ENCODE results near the gene FGFBP1. TPM values are rescaled to one million over a fixed set of nuclear protein-coding genes. Genes with fewer than 3 reads are reported as not detected.

The FGFBP1 gene
- total and polyA plus RNA-seq, 2 donors (not counting 3 experiments of a cell fraction or from before 2014, with no cell fraction given), result not detected

GRCh38 chr4:15929540-15929939 lies 9.0 kb downstream of the FGFBP1 start:
- no TSS peak for BruUV-seq (replicated peaks)
- Histone ChIP-seq H3K9me3 (replicated peaks; ENCODE audit: control insufficient read depth, insufficient read depth, low read length) (no peaks in the 10 kb centered on the region), H3K79me2 (ENCODE audit: control insufficient read depth, insufficient read depth, low read length) (no peaks in the 10 kb centered on the region), H4K20me1 (replicated peaks; ENCODE audit: control insufficient read depth, extremely low read depth, insufficient read depth, low read length) (no peaks in the 10 kb centered on the region), H3K36me3 (ENCODE audit: control insufficient read depth in 2 of 2, extremely low read depth in 1 of 2, insufficient read depth in 2 of 2, low read length in 2 of 2) (no peaks in the 10 kb centered on the region), H3K9ac (replicated peaks; ENCODE audit: extremely low read depth, insufficient read depth, low read length) (no peak overlapping the region), H2AFZ (ENCODE audit: low read depth, low read length) (no peak overlapping the region), H3K4me3 (replicated peaks in 1 of 3; ENCODE audit: insufficient read depth in 1 of 3, low read depth in 1 of 3, low read length in 3 of 3) (no peak overlapping the region), H3K4me1 (ENCODE audit: control insufficient read depth, extremely low read depth, insufficient read depth, low read length) (no peaks in the 10 kb centered on the region), H3K4me2 (ENCODE audit: insufficient read depth, low read length) (no peak overlapping the region), H3K27me3 (ENCODE audit: control insufficient read depth in 2 of 2, insufficient read depth in 2 of 2, low read length in 2 of 2) (peaks cover 2 to 5% of the 10 kb centered on the region in 2 experiments), H3K27ac (ENCODE audit: insufficient read depth, low read depth, low read length) (no peak overlapping the region), H3K9me1 (replicated peaks; ENCODE audit: control insufficient read depth, extremely low read depth, insufficient read depth, low read length) (no peaks in the 10 kb centered on the region)
- TF ChIP-seq GATA2 (IDR thresholded peaks at IDR 0.05; ENCODE audit: insufficient read depth, insufficient read length, low read depth, low read length) (no peak), JUN (IDR thresholded peaks at IDR 0.05; ENCODE audit: borderline replicate concordance, insufficient read depth, insufficient read length, low read depth) (no peak), CTCF (IDR thresholded peaks at IDR 0.05; ENCODE audit: extremely low read depth in 1 of 2, insufficient read depth in 1 of 2, low read depth in 1 of 2, low read length in 2 of 2) (no peak), EZH2 (IDR thresholded peaks at IDR 0.05; ENCODE audit: borderline replicate concordance, low read depth, low read length, severe bottlenecking) (no peak), MYC (IDR thresholded peaks at IDR 0.05; ENCODE audit: low read depth, low read length) (no peak), POLR2AphosphoS5 (IDR thresholded peaks at IDR 0.05; ENCODE audit: insufficient read depth, low read depth, low read length) (no peak), MAX (IDR thresholded peaks at IDR 0.05; ENCODE audit: insufficient read depth, insufficient read length) (no peak), POLR2A (IDR thresholded peaks at IDR 0.05; ENCODE audit: low read depth, low read length) (no peak), FOS (IDR thresholded peaks at IDR 0.05; ENCODE audit: borderline replicate concordance, insufficient read depth, low read length) (no peak)
- intact Hi-C loops (cut with micrococcal nuclease) (no loop called here), dilution Hi-C loops (cut with MboI; ENCODE audit: extremely low pct_ligation_motif_present, low sequenced_read_pairs) (no loop called here)
- ChIA-PET POLR2A (no interaction called here), CTCF (interaction anchor here (1.0 to 2.2 kb wide), 3 partner anchors 27 to 124 kb away, joined by 3 to 7 read pairs (median 4); no protein-coding TSS in a partner anchor)
- FAIRE-seq (no peak), DNase-seq (ENCODE audit: low read depth, low spot score) (no peak)
